SK-N-SH (cell line): ENCODE measurements around the gene ZNF346. TPM values are rescaled to one million over a fixed set of nuclear protein-coding genes. Genes with fewer than 3 reads are reported as not detected.

ENCODE experiments used
- CTCF ChIA-PET: fragments of 300-600, 350-600 bp; formaldehyde crosslinking; extraction: SDS; loops from one replicate; lab custom pipeline; 2021; lab: Yijun Ruan, JAX
- POLR2A ChIA-PET: fragments of 350-600 bp; sonication (Branson Sonifier 250); formaldehyde crosslinking; extraction: SDS; loops from one replicate; lab custom pipeline; 2020; ENCODE audit warnings: antibody characterized with exemption, inconsistent platforms; lab: Yijun Ruan, JAX
- DNase-seq: peaks from one replicate; pipeline ENCODE4 v3.0.0; 2012
- H2AFZ ChIP-seq: fragments of 200-600 bp; sonication (generic); 2 replicates; pipeline ENCODE4 v1.8.1; 2016; ENCODE audit warnings: antibody characterized with exemption, mild to moderate bottlenecking, low read depth
- H3F3A ChIP-seq: fragments of 200-600 bp; sonication (generic); replicated peaks from 2 replicates; pipeline ENCODE3; 2016; ENCODE audit warnings: antibody characterized with exemption, mild to moderate bottlenecking; ENCODE audit not compliant: insufficient read depth
- H3K27ac ChIP-seq, 2 experiments: fragments of 200-500 bp in 1 of 2; fragments of 200-600 bp in 1 of 2; sonication (Bioruptor generic) in 1 of 2; sonication (generic), shearing (Covaris generic) in 1 of 2; 2 replicates each; pipeline versions ENCODE4 v1.5.1 to v1.6.1; 2014 to 2016; ENCODE audit warnings: low read depth in 2 of 2, inconsistent platforms in 1 of 2, low read length in 1 of 2, mild to moderate bottlenecking in 1 of 2, mixed read lengths in 1 of 2
- H3K27me3 ChIP-seq: fragments of 200-600 bp; sonication (generic), shearing (Covaris generic); 2 replicates; pipeline ENCODE4 v1.6.1; 2016; ENCODE audit warnings: mixed run types; ENCODE audit not compliant: insufficient read depth
- H3K36me3 ChIP-seq, 2 experiments: fragments of 200-500 bp in 1 of 2; fragments of 200-600 bp in 1 of 2; sonication (Bioruptor generic) in 1 of 2; sonication (generic) in 1 of 2; replicated peaks in 1 of 2; 2 replicates each; pipeline versions ENCODE3 to v1.5.1; 2014 to 2016; ENCODE audit warnings: low read length in 1 of 2, mild to moderate bottlenecking in 1 of 2; ENCODE audit not compliant: insufficient read depth in 2 of 2, control insufficient read depth in 1 of 2
- H3K4me1 ChIP-seq, 2 experiments: fragments of 200-500 bp in 1 of 2; fragments of 200-600 bp in 1 of 2; sonication (Bioruptor generic) in 1 of 2; sonication (generic), shearing (Covaris generic) in 1 of 2; 2 replicates each; pipeline versions ENCODE4 v1.5.1 to v1.6.1; 2014 to 2016; ENCODE audit warnings: low read depth in 1 of 2, low read length in 1 of 2, mixed run types in 1 of 2; ENCODE audit not compliant: insufficient read depth in 2 of 2, control insufficient read depth in 1 of 2
- H3K4me2 ChIP-seq: fragments of 200-600 bp; sonication (generic), shearing (Covaris generic); 2 replicates; pipeline ENCODE4 v1.6.1; 2017; ENCODE audit warnings: mixed run types
- H3K4me3 ChIP-seq, 2 experiments: fragments of 200-500 bp in 1 of 2; fragments of 200-600 bp in 1 of 2; sonication (Bioruptor generic) in 1 of 2; sonication (generic), shearing (Covaris generic) in 1 of 2; 2 replicates each; pipeline versions ENCODE4 v1.5.1 to v1.8.1; 2014 to 2016; ENCODE audit warnings: low read depth in 2 of 2, inconsistent platforms in 1 of 2, low read length in 1 of 2, mild to moderate bottlenecking in 1 of 2, mixed read lengths in 1 of 2, moderate library complexity in 1 of 2
- H3K79me2 ChIP-seq: fragments of 200-600 bp; sonication (generic); 2 replicates; pipeline ENCODE4 v1.8.1; 2017; ENCODE audit warnings: mild to moderate bottlenecking; ENCODE audit not compliant: insufficient read depth
- H3K9ac ChIP-seq: fragments of 200-600 bp; sonication (generic); 2 replicates; pipeline ENCODE4 v1.6.1; 2017; ENCODE audit warnings: mixed run types
- H3K9me2 ChIP-seq: fragments of 200-600 bp; sonication (generic); 2 replicates; pipeline ENCODE4 v1.6.1; 2017; ENCODE audit warnings: mixed run types
- H3K9me3 ChIP-seq: fragments of 200-600 bp; sonication (generic); 2 replicates; pipeline ENCODE4 v1.6.1; 2017; ENCODE audit warnings: mixed run types, mild to moderate bottlenecking, moderate library complexity
- H4K20me1 ChIP-seq: fragments of 200-600 bp; sonication (generic); 2 replicates; pipeline ENCODE4 v1.6.1; 2017; ENCODE audit warnings: mild to moderate bottlenecking, mixed run types; ENCODE audit not compliant: insufficient read depth
- CTCF ChIP-seq: fragments of 200-600 bp; sonication (generic); IDR thresholded peaks from 2 replicates; pipeline ENCODE4 v1.6.1; 2017; ENCODE audit warnings: antibody characterized with exemption, mild to moderate bottlenecking, moderate library complexity
- ELF1 ChIP-seq: IDR thresholded peaks from 2 replicates; pipeline ENCODE4 v1.4.0; 2012
- EP300 ChIP-seq, 2 experiments: IDR thresholded peaks; 2 replicates each; pipeline versions ENCODE4 v1.4.0 to v1.6.1; 2012; ENCODE audit warnings: borderline replicate concordance in 1 of 2, low read depth in 1 of 2, low read length in 1 of 2
- EZH2phosphoT487 ChIP-seq: fragments of 200-600 bp; sonication (generic); IDR thresholded peaks from 2 replicates; pipeline ENCODE4 v1.6.1; 2017; ENCODE audit warnings: low read depth, mixed run types, mild to moderate bottlenecking, antibody characterized with exemption, moderate library complexity, borderline replicate concordance
- FOSL2 ChIP-seq: IDR thresholded peaks from 2 replicates; pipeline ENCODE4 v1.4.0; 2012; ENCODE audit warnings: low read depth, mild to moderate bottlenecking, moderate library complexity, borderline replicate concordance
- FOXJ3 ChIP-seq: sonication (generic); formaldehyde crosslinking; IDR thresholded peaks from 2 replicates; pipeline ENCODE4 v1.5.1; 2020; ENCODE audit warnings: mild to moderate bottlenecking, missing genetic modification reagents
- GABPA ChIP-seq: IDR thresholded peaks from 2 replicates; pipeline ENCODE4 v1.4.0; 2012; ENCODE audit warnings: low read depth, mild to moderate bottlenecking
- GATA2 ChIP-seq: sonication (generic); formaldehyde crosslinking; IDR thresholded peaks from 2 replicates; pipeline ENCODE4 v1.5.0; 2020; ENCODE audit warnings: mild to moderate bottlenecking, missing genetic modification reagents
- MEF2A ChIP-seq: IDR thresholded peaks from 2 replicates; pipeline ENCODE4 v1.4.0; 2012; ENCODE audit warnings: low read depth, borderline replicate concordance
- MXI1 ChIP-seq: IDR thresholded peaks from 2 replicates; pipeline ENCODE4 v1.6.1; 2012; ENCODE audit warnings: mild to moderate bottlenecking, low read depth, low read length, improper control_type of control experiment
- NFIC ChIP-seq: IDR thresholded peaks from 2 replicates; pipeline ENCODE4 v1.4.0; 2012; ENCODE audit warnings: borderline replicate concordance
- NRF1 ChIP-seq: IDR thresholded peaks from 2 replicates; pipeline ENCODE4 v1.6.1; 2012; ENCODE audit warnings: low read depth, mild to moderate bottlenecking, low read length
- RAD21 ChIP-seq: IDR thresholded peaks from 2 replicates; pipeline ENCODE4 v1.6.1; 2012; ENCODE audit warnings: mild to moderate bottlenecking, low read length
- RCOR1 ChIP-seq: fragments of 150-350 bp; IDR thresholded peaks from 2 replicates; pipeline ENCODE4 v1.6.1; 2017; ENCODE audit warnings: antibody characterized with exemption, low read length
- RFX5 ChIP-seq: IDR thresholded peaks from 2 replicates; pipeline ENCODE4 v1.6.1; 2012; ENCODE audit warnings: mild to moderate bottlenecking, improper control_type of control experiment, low read length
- SIN3A ChIP-seq: IDR thresholded peaks from 2 replicates; pipeline ENCODE4 v1.6.1; 2012; ENCODE audit warnings: low read depth, mild to moderate bottlenecking, low read length, moderate library complexity, borderline replicate concordance
- TAF1 ChIP-seq: IDR thresholded peaks from 2 replicates; pipeline ENCODE4 v1.6.1; 2012; ENCODE audit warnings: low read depth, mild to moderate bottlenecking, low read length, moderate library complexity, borderline replicate concordance
- TCF12 ChIP-seq: IDR thresholded peaks from 2 replicates; pipeline ENCODE4 v1.4.0; 2012
- USF1 ChIP-seq: IDR thresholded peaks from 2 replicates; pipeline ENCODE4 v1.4.0; 2012; ENCODE audit warnings: low read depth, borderline replicate concordance
- YY1 ChIP-seq: IDR thresholded peaks from 2 replicates; pipeline ENCODE4 v1.4.0; 2012; ENCODE audit warnings: low read depth, mild to moderate bottlenecking
- WGBS: methylation state at CpG from one replicate; pipeline ENCODE4 v1.1.6; 2017; ENCODE audit warnings: low lambda C conversion rate; 5-methylcytosine and 5-hydroxymethylcytosine counted together
- polyA plus RNA-seq, 3 experiments: library from polyadenylated mRNA; depleted of rRNA; stranded (reverse); fragments of >200 nt; gene quantifications; 2 replicates each; pipeline ENCODE4 v1.2.3, GENCODE V29; 2012

The ZNF346 gene
- polyA plus RNA-seq, 1 of the 3 experiments (the other 2 are of a cell fraction), result 15.1 TPM

- no peaks in the 10 kb centered on the region for H3K4me1 ChIP-seq
- TF ChIP-seq YY1 (no peak), MEF2A (no peak), RFX5 (no peak), CTCF (no peak), ELF1 (no peak), GATA2 (CRISPR knock-in tag) (no peak), MXI1 (no peak), FOSL2 (no peak), EZH2phosphoT487 (no peak), FOXJ3 (CRISPR knock-in tag) (no peak), NFIC (no peak), TAF1 (no peak), NRF1 (no peak)
- H2AFZ ChIP-seq, result no peak overlapping the region
- H3K4me2 ChIP-seq, result no peak overlapping the region
- H3K9me3 ChIP-seq, result peaks cover 7% of the 10 kb centered on the region; the same call in 1 of the 2 replicates
- 93% methylated on average over 1 of the region's 1 CpG for WGBS
- DNase-seq, result no peak
- ChIA-PET POLR2A (no interaction called here), CTCF (interaction anchor here (0.6 to 0.7 kb wide), 2 partner anchors 873 to 1213 kb away, joined by 3 read pairs; no protein-coding TSS in a partner anchor)
- H3K79me2 ChIP-seq, result peaks cover 77% of the 10 kb centered on the region
- no peak overlapping the region for H3K4me3 ChIP-seq
- H3K9me2 ChIP-seq, result no peaks in the 10 kb centered on the region
- 0 out of 2 replicates have a peak, but pooled peaks cover 11% of the 10 kb centered on the region for H4K20me1 ChIP-seq
- no peak overlapping the region for H3K9ac ChIP-seq
- no peaks in the 10 kb centered on the region for H3K27me3 ChIP-seq
- H3K36me3 ChIP-seq, result peaks cover 0 to 20% of the 10 kb centered on the region in 2 experiments
- no peak overlapping the region for H3K27ac ChIP-seq
- peaks cover 4% of the 10 kb centered on the region for H3F3A ChIP-seq
Observed at GRCh38 chr5:177035976-177036375, 13.5 kb downstream of the ZNF346 start.

- H3K9me2 ChIP-seq, result no peaks in the 10 kb centered on the region
- H3K4me1 ChIP-seq, result no peaks in the 10 kb centered on the region
- H3K9me3 ChIP-seq, result peaks cover 2% of the 10 kb centered on the region; the same call in 1 of the 2 replicates
- H3K9ac ChIP-seq, result no peak overlapping the region
- H4K20me1 ChIP-seq, result 0 out of 2 replicates have a peak, but pooled peaks cover 11% of the 10 kb centered on the region
- H3F3A ChIP-seq, result peaks cover 2% of the 10 kb centered on the region
- H3K4me2 ChIP-seq, result no peak overlapping the region
- H3K4me3 ChIP-seq, result no peak overlapping the region
- H2AFZ ChIP-seq, result no peak overlapping the region
- H3K36me3 ChIP-seq, result peaks cover 3 to 16% of the 10 kb centered on the region in 2 experiments
- POLR2A ChIA-PET, result no interaction called here
- WGBS, result 85% methylated on average over 4 of the region's 5 CpGs
- no peak for DNase-seq
- H3K27ac ChIP-seq, result no peak overlapping the region
- H3K27me3 ChIP-seq, result no peaks in the 10 kb centered on the region
- peaks cover 73% of the 10 kb centered on the region; the same call in 1 of the 2 replicates for H3K79me2 ChIP-seq
- CTCF ChIA-PET, result interaction anchor here (0.7 kb wide), 1 partner anchor 1214 kb away, joined by 3 read pairs; no protein-coding TSS in a partner anchor
- TF ChIP-seq GABPA (no peak), FOSL2 (no peak), RAD21 (no peak), TCF12 (no peak), EP300 (IDR thresholded peaks at IDR 0.05; ENCODE audit: borderline replicate concordance in 1 of 2, low read depth in 1 of 2, low read length in 1 of 2) (no peak), RFX5 (no peak), TAF1 (no peak), USF1 (no peak), SIN3A (no peak), RCOR1 (no peak)
Observed at GRCh38 chr5:177036443-177036842, 13.9 kb downstream of the ZNF346 start.
